ENCODE measurements around the gene IGIP.

GRCh38 chr5:140145818-140146522 lies 20.2 kb downstream of the IGIP start:
- TF ChIP-seq POLR2AphosphoS5 (IDR thresholded peaks at IDR 0.05; ENCODE audit: low read depth, low read length) (no peak), POLR2A (IDR thresholded peaks at IDR 0.05; ENCODE audit: low read depth, low read length) (no peak), TAF1 (IDR thresholded peaks at IDR 0.05; ENCODE audit: low read depth, low read length) (no peak), PAX5 (IDR thresholded peaks at IDR 0.05; ENCODE audit: insufficient read depth, low read length, severe bottlenecking) (no peak)
